IMR-90 (cell line): ENCODE results near the gene LOXL3.
"Not testable (repeated sequence)": the region's sequence is repeated elsewhere in the genome, so short reads cannot be mapped to it uniquely, and the experiment has no call there.

Experiments
- CEBPB ChIP-seq: IDR thresholded peaks from 2 replicates; pipeline ENCODE4 v1.6.1; 2012; ENCODE audit warnings: low read depth, low read length, improper control_type of control experiment
- CTCF ChIP-seq: conservative IDR thresholded peaks from 2 replicates; pipeline ENCODE4 v1.5.1; 2012; ENCODE audit warnings: mild to moderate bottlenecking, low read depth, low read length, improper control_type of control experiment
- ELK1 ChIP-seq: fragments of 150-350 bp; IDR thresholded peaks from 2 replicates; pipeline ENCODE4 v1.6.1; 2016; ENCODE audit warnings: low read depth, mild to moderate bottlenecking, low read length, moderate library complexity, borderline replicate concordance
- MAFK ChIP-seq: IDR thresholded peaks from 2 replicates; pipeline ENCODE4 v1.6.1; 2012; ENCODE audit warnings: low read depth, low read length, improper control_type of control experiment
- MAZ ChIP-seq: IDR thresholded peaks from 2 replicates; pipeline ENCODE4 v1.6.1; 2012; ENCODE audit warnings: low read depth, mild to moderate bottlenecking, low read length, improper control_type of control experiment, moderate library complexity, borderline replicate concordance
- MXI1 ChIP-seq: IDR thresholded peaks from 2 replicates; pipeline ENCODE4 v1.6.1; 2012; ENCODE audit warnings: low read depth, mild to moderate bottlenecking, low read length, moderate library complexity, borderline replicate concordance
- NFE2L2 ChIP-seq: fragments of 150-350 bp; IDR thresholded peaks from 2 replicates; pipeline ENCODE4 v1.6.1; 2016; ENCODE audit warnings: low read depth, mild to moderate bottlenecking, low read length
- POLR2A ChIP-seq: IDR thresholded peaks from 2 replicates; pipeline ENCODE4 v1.6.1; 2012; ENCODE audit warnings: mild to moderate bottlenecking, low read depth, low read length
- RAD21 ChIP-seq: IDR thresholded peaks from 2 replicates; pipeline ENCODE4 v1.6.1; 2012; ENCODE audit warnings: low read length, improper control_type of control experiment
- RCOR1 ChIP-seq: IDR thresholded peaks from 2 replicates; pipeline ENCODE4 v1.6.1; 2012; ENCODE audit warnings: mild to moderate bottlenecking, low read length, improper control_type of control experiment; ENCODE audit not compliant: insufficient replicate concordance
- SMC3 ChIP-seq: fragments of 150-350 bp; IDR thresholded peaks from 2 replicates; pipeline ENCODE4 v1.6.1; 2016; ENCODE audit warnings: low read depth, mild to moderate bottlenecking, antibody characterized with exemption, low read length, moderate library complexity
- USF2 ChIP-seq: fragments of 150-350 bp; IDR thresholded peaks from 2 replicates; pipeline ENCODE4 v1.6.1; 2017; ENCODE audit warnings: mild to moderate bottlenecking, antibody characterized with exemption, low read length, low read depth

- TF ChIP-seq POLR2A, ELK1, CTCF, RCOR1, SMC3, MAFK, USF2, RAD21, CEBPB, MAZ, NFE2L2, MXI1: not testable (repeated sequence)
Observed at GRCh38 chr2:74483675-74484164, 70.0 kb downstream of the LOXL3 start.
